IPS-NIHi7 (cell line): Measurements from ENCODE around the gene CNGA2.

Experiments used
- DNase-seq: peaks from one replicate; pipeline ENCODE4 v3.0.0; 2012; ENCODE audit warnings: mixed read lengths; ENCODE audit errors: extremely low spot score

The CNGA2 gene

GRCh38 chrX:151752847-151753246 is 18.3 kb downstream of the CNGA2 start:
- DNase-seq, result no peak

GRCh38 chrX:151753313-151754046 is 18.9 kb downstream of the CNGA2 start:
- DNase-seq, result peak; percentile 71

DNA sequence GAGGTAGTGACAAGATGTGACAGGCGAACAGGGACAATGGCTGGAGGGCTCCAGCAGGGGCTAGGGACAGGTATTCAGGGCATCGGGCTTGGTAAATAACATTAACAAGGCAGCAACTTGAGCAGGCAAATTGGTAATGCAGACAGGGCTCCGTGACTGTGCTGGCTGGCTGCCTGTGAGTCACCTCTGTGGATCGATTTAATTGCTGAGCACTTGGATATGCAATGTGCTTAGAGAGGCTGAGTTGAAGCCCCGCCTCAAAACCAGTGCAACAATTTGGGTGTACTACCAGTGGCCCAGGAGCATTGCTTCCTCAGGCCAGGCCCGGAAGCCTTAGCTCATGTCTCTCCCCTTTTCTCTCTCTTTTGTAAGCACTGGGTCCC is 19.5 kb downstream of the CNGA2 start:
- DNase-seq, result peak; percentile 20

DNA sequence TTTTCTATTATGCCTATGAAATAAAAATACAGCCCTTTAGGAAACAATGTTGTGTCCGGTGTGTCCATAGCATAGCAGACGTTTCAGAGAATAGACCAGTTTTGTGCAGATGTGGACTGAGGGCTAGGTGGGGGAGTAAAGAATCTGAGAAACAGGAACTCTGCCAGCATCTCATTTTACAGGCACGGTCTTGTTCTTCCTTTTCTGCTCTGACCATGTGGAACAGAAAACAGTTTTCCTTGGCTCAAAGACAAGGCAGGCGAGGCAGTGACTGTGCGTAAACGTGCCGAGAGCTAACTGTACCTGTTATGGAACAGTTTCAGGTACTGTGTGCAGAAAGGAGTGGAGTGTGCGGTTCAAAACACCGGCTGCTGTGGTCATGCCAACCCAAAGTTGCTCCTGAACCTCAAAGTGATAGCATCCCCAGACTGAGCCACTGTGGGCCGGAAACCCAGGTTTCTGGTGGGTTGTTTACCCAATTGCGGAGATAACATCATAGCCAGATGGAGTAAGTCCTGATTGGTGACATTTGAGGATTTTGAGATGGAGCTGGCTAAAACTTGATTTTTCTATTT is 20.2 kb downstream of the CNGA2 start:
- no peak for DNase-seq

GRCh38 chrX:151759041-151759708 is 24.6 kb downstream of the CNGA2 start:
- no peak for DNase-seq

DNA sequence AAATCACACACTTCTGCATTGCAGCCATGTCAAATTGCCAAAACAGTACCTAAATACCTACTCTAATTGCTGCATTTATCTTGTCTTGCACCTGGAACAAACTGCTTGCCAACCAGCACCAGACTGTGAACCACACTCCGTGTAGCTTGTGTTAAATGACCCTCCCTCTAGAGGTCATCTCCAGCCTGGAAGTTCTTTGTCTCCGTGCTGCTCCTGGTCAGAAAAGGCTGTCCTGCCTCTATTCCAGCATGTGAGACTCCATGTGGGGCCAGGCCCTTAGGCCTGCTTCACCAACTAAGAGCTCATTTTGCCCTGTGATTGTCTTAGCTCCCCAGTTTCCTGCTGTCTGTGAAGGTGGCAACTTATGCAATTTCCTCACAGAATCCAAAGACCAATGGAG is 28.3 kb downstream of the CNGA2 start:
- DNase-seq, result no peak

DNA sequence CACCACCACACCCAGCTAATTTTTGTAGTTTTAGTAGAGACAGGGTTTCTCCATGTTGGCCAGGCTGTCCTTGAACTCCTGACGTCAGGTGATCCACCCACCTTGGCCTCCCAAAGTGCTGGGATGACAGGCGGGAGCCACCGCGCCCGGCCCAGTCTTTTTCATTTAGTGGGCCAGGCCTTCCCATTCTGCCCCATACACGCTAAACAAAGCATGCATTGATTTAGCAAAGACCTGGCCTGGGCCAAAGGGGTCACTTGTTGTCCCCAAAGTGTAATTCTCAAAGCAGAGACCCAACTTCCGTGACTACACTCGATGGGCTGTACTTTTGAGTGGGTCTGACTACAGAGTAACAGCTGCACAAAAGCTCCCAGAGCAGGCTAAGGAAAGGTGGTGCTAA is 29.2 kb downstream of the CNGA2 start:
- DNase-seq, result no peak

DNA sequence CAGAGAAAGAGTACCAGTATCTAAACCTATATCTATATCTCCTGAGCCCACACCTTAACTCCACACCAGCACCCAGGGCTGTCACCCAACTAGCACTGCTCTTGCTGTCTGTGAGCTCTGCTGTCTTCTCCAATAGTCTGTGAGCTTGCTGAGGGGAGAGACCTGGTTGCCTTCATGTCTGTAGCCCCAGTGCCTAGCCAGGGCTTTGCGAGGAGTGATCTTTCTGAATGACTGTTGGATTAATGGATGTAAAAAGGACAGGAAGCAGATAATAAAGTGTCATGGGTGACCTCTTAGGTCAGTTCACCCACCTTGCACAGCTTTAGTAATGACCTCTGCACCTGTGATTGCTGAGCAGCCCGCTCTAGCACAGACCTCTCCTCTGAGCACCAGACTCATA is 30.5 kb downstream of the CNGA2 start:
- no peak for DNase-seq

DNA sequence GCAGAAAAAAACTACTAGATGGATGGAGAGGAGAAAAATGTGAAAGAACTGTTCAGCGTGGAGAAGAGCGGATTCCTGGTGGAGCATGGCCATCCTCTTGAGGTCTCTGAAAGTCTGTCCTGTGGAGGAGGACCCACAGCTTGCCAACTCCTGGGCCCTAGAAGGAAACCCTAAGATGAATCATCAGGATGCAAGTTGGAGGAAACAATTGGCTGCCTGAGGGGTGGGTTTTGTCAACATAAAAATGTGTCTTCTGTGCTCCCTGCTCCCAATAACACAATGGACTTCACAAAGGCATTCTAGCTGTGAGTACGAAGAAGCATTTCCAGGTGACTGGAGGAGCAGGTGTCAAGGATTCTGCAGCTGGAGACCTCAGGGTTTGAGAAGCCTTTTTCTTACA is 37.2 kb downstream of the CNGA2 start:
- DNase-seq, result no peak

DNA sequence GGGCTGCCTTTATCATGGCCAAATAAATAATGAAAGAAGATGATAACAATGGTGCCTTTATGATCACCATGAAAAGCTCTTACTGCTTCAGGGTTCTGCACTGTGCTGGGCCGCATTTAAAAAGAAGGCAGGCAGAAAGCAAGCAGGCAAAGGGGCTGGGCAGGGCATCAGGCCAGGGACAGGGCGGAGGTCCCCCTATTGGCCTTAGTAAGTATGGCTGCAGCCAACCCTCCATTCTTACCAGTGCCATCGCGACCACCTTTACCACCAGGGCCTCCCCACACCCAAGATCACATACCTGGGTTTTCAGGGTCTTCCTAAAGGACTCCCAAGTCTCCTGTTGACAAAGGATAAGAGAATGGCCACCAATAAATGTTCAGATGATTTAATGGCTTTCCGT is 38.9 kb downstream of the CNGA2 start:
- DNase-seq, result peak; percentile 50

GRCh38 chrX:151774421-151774820 is 39.9 kb downstream of the CNGA2 start:
- no peak for DNase-seq

- DNase-seq, result peak; percentile 26
Observed at GRCh38 chrX:151776181-151776731, 41.7 kb downstream of the CNGA2 start.

DNA sequence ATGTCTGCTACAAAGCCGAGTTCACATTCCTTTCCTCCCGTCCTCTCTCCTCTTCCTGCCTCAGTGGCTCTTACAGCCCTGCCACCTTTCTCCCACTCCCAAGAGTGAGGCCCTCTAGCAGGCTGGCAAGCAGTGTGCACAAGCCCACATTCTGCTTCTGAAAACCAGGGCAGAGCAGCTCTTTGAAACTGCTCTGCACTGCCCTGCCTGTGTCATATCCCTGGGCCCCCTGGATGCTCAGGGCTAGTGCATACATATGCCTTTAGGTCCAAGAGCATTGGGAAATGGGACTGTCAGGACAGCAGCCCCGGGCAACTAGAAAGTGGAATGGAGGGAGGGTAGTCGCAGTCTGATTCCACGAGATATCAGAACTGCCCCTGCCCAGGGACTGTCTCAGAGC is 42.4 kb downstream of the CNGA2 start:
- DNase-seq, result no peak

DNA sequence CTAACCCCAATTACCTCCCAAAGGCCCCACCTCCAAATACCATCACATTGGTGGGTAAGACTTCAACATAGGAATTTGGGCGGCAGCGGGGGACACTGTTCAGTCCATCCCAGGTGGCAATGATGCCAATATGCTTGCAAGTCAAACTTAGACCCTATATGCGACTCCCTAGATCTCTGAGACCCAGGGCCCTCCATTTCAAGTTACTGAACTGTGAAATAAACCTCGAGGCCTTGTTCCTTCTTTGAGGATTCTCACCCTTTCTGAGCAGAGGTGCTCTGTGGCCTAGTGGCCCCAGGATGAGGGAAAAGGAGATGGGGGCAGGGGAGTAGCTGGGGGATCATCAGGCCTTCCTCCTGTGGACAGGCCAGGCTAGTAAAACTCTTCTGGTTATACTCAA is 44.7 kb downstream of the CNGA2 start:
- DNase-seq, result no peak

GRCh38 chrX:151780621-151781020 is 46.1 kb downstream of the CNGA2 start:
- DNase-seq, result no peak

DNA sequence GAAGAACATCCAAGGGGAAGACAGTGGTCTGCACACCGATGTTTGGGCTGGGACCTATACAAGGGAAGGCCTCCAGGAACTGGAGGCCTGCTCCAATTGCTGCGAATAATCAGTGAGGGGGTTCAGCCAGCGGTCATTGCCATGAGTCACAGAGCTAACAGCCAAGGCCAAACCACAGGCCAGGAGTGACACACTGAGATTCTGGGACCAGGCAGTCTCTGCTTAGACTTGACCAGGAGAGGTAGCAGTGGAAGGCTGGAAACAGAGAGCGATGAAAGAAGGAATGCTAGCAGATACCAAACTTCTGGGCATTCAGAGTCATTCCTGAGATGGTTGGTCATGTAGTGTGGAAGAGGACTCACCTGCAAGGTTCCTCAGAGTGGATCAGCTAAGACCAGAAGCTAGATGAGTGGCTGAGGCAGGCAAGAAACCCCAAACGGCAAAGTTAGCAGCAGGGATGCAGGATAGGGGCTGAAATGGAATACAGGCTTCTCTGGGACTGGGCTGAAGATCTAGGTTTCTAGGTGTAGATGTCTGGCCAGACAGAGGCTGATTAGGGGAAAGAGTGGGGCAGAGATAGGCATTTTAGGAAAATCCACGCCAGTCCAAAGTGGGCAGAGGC is 54.7 kb downstream of the CNGA2 start:
- no peak for DNase-seq

DNA sequence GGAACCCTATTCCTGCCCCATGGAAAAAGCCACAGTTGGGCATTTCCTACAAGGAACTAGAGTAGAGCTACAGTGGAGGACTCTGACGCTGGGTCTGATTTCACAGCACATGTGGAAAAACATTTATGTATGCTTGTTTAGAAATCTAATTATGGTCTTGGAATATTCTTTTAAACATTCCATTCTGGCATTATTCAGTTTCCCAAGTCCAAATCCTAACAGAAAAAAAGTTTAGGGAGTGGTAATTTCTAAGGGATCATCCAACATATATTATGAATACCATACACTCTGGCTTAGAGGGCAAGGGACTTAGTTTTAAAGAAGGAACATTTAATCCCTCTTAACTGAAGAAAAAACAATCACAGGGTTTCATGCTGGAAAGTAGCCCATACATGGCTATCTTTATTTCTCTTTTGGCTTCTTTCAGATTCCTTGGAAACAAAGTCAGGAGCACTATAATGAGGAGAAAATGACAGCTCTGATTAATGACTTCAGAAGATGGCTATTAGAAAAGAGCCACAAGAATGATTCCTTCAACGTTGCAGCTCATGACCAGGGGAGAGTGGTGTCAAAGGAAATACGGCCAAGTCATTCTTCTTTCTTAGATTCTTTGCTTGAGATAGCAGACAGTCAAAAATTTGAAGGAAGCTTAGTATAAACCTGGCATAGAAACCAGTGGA is 56.1 kb downstream of the CNGA2 start:
- DNase-seq, result no peak

GRCh38 chrX:151791961-151792360 is 57.4 kb downstream of the CNGA2 start:
- no peak for DNase-seq

- no peak for DNase-seq
Observed at GRCh38 chrX:151792505-151792904, 58.0 kb downstream of the CNGA2 start.

DNA sequence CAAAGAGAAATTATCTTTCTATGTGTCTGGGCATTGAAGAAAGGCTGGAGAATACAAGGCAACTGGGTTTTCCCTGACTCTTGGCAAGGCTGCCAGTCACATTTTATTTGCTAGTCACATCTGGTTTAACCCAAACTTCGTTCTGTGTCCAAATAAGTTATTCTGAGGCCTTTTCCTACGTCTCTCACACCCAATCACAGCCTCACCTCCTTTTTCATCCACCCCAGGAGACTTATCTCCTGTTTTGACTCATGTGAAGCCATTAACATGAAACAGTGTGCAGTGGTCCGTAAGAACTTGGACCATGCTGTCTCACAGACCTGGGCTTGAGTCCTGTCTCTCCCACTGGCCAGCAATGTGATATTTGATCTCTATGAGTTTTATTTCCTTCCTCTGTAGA is 59.3 kb downstream of the CNGA2 start:
- DNase-seq, result no peak
